ENCODE data around the gene RTL9. TPM values are rescaled to one million over a fixed set of nuclear protein-coding genes. Genes with fewer than 3 reads are reported as not detected.
"Not testable (repeated sequence)": the region's sequence is repeated elsewhere in the genome, so short reads cannot be mapped to it uniquely, and the experiment has no call there.

RTL9 gene
- total RNA-seq, 2 donors from 2014 or later, result 0.15 to 0.63 TPM

DNA sequence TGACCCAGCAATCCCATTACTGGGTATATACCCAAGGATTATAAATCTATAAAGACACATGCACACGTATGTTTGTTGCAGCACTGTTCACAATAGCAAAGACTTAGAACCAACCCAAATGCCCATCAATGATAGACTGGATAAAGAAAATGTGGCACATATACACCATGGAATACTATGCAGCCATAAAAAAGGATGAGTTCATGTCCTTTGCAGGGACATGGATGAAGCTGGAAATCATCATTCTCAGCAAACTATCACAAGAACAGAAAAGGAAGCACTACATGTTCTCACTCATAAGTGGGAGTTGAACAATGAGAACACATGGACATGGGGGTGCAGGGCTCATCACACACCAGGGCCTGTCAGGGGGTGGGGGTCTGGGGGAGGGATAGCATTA lies 25.2 kb upstream of the RTL9 start:
- DNase-seq; ATAC-seq; intact Hi-C loops (cut with DNase I): not testable (repeated sequence)

DNA sequence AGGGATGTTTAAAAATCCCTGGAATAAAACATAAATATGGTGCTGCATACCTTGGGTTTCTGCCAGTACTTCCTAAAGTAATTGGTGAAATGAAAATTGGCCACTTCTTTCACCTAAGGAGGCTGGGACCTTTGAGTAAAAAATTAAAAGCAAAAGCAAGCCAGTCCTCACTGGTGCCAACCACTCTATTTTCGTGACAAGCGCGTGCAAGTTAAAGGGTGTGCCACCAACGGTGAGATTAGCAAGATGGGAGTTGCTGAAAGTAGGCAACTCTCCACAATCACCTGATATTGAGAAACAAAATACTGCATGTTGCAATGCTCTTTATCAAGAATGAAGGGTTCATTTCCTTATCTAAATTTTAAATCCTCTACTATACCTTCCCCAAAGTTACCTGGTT lies 19.7 kb upstream of the RTL9 start:
- intact Hi-C loops (cut with DNase I), result no loop called here
- no peak for DNase-seq
- ATAC-seq, result no peak

DNA sequence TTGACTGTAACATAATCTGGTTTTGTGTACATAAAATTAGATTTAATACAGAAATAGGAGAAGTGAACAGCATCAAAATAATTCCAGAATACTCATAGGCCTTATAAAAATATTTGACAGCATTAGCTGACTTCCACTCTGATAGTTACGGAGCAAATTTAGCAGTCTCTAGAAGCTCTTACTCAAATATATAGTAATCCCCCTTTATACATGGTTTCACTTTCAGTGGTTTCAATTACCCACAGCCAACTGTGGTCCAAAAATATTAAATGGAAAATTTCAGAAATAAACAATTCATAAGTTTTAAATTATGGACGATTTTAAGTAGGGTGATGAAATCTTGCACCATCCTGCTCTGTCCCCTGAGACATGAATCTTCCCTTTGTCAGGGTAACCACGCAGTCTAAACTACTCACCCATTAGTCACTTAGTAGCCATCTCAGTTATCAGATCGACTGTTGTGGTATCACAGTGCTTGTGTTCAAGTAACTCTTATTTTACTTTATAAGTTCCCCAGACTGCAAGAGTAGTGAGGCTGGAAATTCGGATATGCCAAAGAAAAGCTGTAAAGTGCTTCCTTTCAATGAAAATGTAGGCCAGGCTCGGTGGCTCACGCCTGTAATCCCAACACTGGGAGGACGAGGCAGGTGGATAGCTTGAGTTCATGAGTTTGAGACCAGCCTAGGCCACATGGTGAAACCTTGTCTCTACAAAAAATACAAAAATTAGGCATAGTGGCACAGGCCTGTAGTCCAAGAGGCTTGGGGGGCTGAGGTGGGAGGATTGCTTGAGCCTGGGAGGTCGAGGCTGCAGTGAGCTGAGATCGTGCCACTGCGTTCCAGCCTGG lies 17.2 kb upstream of the RTL9 start:
- no peak for DNase-seq
- no peak for ATAC-seq
- intact Hi-C loops (cut with DNase I), result no loop called here

DNA sequence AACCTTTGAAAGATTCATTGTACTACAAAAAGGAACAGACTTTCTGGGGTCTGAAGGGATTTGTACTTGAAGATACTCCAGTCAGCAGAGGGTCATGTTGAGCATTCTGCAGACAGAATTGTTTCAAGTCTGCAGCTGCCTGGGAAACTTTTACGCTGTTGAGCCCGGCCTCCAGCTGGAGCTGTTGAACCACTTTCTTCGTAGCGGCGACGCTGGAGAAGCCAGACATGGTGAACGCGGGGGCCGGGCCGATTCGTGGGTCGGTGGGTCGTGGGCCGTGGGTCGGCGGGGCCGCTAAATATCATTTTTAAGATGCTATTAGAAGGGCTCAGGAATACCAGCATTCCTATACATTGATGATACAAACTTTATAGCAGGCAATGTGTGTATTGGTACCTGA lies 12.0 kb upstream of the RTL9 start:
- intact Hi-C loops (cut with DNase I), result no loop called here
- ATAC-seq (peak; percentile 34 to 48), DNase-seq (peak; percentile 19)

DNA sequence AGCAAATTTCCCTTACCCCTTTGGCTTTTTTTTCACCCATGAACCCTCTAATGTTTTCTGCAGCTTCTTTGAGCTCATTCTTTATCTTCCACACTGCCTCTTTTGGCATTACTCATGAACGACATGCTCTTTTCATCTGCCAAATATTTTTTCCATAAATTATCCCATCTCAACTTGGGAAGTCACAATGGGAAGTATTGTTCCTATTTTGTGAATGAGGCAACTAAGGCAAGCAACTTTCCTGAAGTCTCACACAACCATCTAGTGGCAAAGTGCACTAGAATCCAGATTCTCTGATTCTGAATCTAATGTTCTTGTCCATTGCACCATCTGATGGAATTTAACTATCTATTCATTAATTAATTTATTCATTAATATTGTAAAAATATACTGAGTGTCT lies 625 bp downstream of the RTL9 start:
- intact Hi-C loops (cut with DNase I), result no loop called here
- ATAC-seq (no peak), DNase-seq (no peak)

DNA sequence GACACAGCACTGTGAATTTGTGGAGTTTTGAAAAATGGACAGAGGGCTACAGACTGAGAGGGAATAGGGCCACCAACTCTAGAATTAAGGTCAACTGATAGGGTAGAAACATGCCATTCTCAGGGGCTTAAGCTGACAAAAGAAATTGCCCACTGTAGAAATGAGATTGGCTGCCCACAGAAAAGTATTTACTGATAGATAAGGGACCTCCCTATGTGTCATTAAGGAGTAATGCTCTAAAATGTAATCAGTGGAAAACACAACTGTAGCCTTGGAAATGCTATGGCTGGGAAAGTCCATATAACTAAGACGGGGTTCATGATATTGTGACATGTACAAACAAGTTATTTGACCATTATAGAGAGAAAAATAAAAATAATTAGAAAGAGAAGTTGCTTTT lies 4.6 kb downstream of the RTL9 start:
- DNase-seq, result no peak
- intact Hi-C loops (cut with DNase I), result no loop called here
- ATAC-seq, result no peak

DNA sequence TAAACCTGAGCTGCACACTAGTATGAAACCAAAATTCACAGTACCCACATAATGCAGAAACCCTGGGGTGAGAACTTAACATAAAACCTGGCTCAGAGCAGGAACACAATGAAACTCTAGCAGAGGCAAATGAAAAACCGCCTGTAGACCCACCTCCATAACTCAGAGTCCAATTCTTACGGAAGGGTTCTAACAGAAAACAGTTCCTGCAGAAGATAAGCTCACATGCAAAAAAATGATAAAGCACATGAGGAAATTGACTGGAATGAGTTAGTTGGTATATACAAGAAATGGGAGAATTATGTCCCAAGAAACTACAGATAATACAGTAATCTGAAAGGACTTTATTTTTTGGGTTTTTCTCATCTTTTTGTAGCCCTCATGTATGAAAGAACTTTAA lies 14.7 kb downstream of the RTL9 start:
- ATAC-seq (no peak), DNase-seq (no peak)
- intact Hi-C loops (cut with DNase I), result no loop called here

DNA sequence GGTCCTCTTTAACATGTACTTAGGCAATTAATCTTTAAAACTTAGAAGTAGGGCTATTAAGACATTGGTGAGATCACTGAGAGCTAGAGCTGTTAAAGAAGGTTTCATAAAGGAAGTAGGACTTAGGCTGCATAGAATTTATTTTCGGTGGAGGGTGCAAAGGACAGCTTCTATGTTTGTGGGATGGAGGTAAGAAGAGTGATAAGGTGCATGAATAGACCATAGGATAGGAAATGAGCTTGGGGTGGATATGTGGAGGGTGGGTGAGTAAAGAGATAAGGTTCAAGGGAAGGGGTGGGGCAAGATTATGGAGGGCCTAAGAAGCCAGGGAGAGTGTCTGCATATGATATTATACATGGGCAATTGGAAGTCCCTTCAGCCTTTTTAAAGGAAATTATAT lies 15.9 kb downstream of the RTL9 start:
- DNase-seq (no peak), ATAC-seq (no peak)
- intact Hi-C loops (cut with DNase I), result no loop called here

DNA sequence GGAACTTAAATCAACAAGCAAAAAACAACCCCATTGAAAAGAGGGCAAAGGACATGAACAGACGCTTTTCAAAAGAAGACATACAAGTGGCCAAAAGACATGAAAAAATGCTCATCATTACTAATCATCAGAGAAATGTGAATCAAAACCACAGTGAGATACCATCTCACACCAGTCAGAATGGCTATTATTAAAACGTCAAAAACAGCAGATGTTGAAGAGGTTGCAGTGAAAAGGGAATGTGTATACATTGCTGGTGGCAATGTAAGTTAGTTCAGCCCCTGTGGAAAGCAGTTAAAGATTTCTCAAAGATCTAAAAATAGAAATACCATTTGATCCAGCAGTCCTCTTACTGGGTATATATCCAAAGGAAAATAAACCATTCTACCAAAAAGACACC lies 22.6 kb downstream of the RTL9 start:
- no peak for DNase-seq
- no peak for ATAC-seq
- intact Hi-C loops (cut with DNase I), result no loop called here

DNA sequence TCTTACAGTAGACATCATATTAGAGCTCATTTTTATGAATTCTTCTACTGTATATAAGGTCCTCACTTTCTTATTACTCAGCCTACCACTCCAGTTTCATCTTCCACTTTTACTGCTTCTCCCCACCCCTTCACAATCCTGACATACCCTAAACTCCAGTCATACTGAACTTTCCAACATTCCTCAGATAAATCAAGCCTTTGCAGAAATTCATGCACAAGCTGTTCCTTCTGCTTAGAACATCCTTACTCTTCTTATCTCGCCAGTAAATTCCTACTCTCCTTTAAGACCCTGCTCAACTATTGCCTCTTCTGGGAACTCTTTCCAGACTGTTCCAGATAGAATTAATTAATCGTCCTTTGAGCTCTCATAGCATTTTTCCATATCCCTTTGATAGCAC lies 24.8 kb downstream of the RTL9 start:
- ATAC-seq, result peak; percentile 47 to 84
- intact Hi-C loops (cut with DNase I), result no loop called here
- DNase-seq, result no peak

DNA sequence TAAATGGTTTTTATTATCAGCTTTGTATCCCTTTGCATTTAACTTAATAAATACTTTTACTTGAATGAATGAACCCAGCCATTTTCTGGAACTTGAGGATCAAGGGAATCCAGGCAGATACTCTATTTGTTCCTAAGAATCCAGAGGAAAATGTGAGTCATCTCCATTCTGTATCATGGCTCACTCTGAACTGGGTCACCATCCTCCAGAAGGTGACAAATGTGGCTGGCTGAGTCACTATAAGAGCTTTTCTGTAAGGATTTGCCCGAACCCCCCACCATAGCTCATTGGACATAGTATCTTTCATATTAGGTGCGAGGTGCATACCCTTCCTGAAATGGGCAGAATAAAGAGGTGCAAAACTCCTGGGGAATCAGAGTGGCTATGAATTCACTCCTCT lies 25.8 kb downstream of the RTL9 start:
- intact Hi-C loops (cut with DNase I), result no loop called here
- no peak for DNase-seq
- peak in 1 of 2 donors; percentile 23 for ATAC-seq

DNA sequence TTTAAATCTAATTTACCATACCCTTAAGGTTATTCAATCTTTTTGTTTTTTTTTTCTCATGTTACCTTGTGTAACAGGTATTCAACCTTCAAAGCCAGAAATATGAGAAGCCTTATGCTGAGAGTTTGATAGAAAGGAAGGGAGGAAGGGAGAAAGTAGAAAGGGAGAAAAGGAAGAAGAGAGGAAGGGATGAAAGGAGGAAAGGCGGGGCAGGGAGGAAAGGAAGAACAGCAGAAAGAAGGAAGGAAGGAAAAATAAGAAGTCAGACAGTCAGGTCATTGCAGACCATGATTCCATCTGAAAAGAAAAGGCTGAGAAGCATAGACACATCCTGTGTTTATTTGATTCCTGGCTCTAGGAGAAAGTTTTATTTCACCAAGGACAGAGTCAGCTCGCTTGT lies 30.9 kb downstream of the RTL9 start:
- DNase-seq (no peak), ATAC-seq (no peak)
- intact Hi-C loops (cut with DNase I), result no loop called here

DNA sequence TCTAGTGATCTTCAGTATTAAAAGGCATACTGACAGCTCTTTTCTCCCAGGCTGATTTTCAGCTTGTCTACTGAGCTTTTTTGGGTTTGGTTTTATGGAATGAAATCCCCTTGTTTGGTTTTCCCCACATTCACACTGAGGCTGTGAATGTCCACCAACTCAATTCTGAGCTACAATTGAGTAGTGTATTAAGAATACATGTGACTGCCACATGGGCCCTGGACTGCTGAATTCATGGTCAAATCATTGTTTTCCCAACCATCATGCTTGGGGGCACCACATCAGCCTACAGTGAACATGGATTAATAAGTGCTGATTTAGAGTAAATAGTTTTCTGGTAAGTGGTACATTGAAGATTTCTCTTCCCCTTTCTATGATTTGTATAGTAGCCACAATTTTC lies 32.4 kb downstream of the RTL9 start:
- no peak for ATAC-seq
- intact Hi-C loops (cut with DNase I), result no loop called here
- no peak for DNase-seq

DNA sequence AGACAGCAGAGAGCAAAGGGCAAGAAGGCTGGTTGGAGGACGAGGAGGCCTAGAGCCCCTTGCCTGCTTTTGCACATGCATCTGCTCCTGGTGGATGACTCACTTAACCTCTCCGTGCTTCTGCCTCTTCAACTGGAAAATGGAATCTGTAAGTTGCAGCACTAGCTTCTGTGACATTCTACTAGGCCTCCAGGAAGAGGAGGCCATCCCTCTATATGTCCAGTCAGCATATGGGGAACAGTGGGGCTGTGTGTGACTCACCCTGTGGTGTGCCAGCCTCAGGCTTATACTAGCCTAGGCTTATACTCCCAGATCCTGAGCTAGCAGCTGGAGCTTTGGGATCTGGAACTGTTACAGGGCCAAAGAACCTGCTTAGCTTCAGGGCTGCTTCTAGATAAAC lies 36.0 kb downstream of the RTL9 start:
- DNase-seq (no peak), ATAC-seq (no peak)

DNA sequence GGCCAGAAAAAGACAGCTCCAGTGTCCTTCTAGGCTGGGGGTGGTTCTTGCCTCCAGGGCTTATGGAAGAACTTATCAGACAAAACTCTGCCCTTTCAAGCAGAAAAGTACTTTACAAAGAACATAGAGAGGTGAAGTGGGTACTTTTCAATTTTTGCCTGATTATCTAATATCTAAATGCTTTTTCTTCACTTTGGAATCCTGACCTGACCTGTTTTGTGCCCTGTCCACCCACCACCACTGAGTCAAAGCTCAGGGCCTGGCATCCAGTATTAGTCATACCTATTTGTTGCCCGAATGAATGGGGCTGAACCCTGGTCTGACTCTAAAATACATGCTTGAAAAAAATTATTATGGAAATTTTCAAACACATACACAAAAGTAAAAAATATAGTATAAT lies 37.2 kb downstream of the RTL9 start:
- ATAC-seq (no peak), DNase-seq (no peak)
- intact Hi-C loops (cut with DNase I), result no loop called here

More for the DNA sequence above, 36.0 kb downstream of the RTL9 start:
- intact Hi-C loops (cut with DNase I), result no loop called here

DNA sequence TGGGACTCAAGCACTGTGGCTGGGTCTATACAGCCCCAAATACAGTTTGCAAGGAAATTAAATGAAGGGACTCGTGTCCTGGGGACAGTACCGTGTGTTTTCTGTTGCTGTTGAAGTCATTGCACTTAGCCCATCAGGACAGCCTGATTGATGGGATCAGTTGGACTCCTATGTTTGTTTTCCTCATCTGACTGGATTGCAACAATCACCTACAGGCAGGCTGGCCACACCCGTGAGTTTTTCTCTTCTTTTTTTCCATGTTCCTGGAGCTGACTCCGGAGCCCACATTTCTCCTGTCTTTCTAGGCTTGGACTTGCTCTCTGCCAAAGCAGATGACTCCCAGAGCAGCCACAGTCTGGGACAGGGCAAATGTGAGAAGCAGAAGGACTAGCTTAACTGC lies 38.1 kb downstream of the RTL9 start:
- DNase-seq (no peak), ATAC-seq (no peak)
- intact Hi-C loops (cut with DNase I), result no loop called here

DNA sequence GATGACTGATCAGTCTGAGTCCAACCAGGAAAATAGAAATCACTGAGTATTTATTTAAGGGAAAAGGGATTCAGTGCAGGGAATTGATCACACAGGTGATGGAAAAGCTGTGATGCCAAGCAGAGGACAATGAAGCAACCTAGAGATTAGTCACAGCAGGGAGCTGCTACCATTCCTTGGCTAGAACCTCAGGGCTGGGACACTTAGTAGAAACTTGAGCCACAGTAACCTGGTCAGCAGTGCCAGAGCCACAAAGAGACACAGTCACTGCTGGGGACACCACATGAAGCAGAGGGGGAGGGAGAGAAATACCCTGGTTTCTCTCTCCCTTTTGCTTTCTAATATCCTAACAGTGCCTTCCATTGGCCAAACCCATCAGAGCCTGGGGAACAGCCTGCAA lies 38.7 kb downstream of the RTL9 start:
- intact Hi-C loops (cut with DNase I), result no loop called here
- ATAC-seq (no peak), DNase-seq (no peak)

DNA sequence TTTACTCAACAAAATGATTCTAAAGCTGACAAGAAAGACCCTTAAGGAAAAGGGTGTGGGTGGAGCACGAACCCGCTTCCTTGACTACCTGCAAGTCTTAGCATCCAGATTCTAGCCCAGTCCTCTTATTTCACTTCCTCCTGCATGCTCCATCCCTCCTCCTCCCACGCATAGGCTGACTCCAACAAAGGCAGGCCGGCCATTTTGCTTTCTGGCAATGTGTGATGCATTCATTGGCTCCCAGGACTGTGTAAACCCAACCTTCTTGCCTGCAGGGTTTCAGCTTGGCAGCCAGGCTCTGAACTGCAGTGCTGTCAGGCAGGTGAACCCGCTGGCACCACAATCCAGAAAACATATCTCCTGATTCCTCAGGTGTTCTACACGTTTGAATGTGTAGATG lies 39.3 kb downstream of the RTL9 start:
- ATAC-seq, result no peak
- no peak for DNase-seq
- intact Hi-C loops (cut with DNase I), result no loop called here

DNA sequence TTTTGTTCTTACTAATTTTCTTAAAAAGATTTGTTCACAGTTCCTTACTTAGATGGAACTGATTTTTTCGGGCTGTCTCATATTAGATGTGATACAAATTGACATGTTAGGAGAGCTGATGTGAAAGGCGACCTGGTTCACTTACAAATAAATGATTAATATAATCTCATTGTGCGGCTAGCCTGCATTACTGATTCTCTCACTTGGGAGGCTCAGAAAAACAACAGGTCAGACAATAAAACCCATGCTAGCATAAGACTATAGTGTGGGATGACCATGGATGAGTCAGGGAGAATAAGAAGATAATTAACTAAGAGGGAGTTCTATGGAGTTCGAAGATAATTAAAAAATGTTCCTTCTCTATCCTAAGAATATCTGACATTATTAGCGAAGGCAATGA lies 40.8 kb downstream of the RTL9 start:
- no peak for DNase-seq
- intact Hi-C loops (cut with DNase I), result no loop called here
- ATAC-seq, result no peak

DNA sequence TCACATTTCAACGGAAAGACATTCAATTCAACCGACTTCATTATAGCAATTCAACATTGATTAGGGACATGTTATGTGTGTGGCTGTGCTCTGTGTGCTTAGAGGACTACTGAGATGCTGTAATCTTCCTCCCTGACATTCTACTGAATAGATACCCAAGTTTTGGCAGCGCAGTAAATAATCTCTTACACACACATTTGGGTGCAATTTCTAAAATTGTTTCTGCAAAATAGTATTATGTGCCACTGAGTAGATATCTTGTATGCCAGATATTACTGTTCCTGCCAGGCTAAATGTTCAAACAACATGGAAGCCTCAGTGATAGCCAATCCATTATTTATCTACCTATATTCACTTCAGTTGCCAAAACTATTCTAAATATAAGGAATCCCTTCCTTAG lies 41.3 kb downstream of the RTL9 start:
- ATAC-seq (no peak), DNase-seq (no peak)
- intact Hi-C loops (cut with DNase I), result no loop called here

DNA sequence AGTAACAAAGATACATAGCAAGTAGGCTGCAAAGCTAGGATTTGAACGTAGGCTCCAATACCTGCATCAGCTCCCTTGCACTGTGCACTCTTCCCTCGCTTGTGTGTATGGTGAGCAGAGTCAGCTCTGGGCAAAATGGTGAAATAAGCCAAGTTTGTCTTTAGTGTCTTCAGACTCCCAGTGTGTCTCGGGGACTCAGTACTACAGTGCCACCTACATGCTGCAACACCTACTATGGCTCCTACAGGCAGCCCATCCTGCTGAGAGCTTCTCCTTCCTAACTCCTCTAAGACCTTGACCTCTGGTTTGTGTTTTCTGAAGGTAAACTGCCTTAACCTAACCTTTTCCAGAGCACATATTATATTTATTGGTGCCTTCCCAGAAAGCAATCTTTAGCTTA lies 42.5 kb downstream of the RTL9 start:
- DNase-seq (no peak), ATAC-seq (no peak)
- intact Hi-C loops (cut with DNase I), result no loop called here
